HG03439 (cell line): ENCODE results near the gene MAGI2.
"Not testable (repeated sequence)": the region's sequence is repeated elsewhere in the genome, so short reads cannot be mapped to it uniquely, and the experiment has no call there.

Experiments
- ATAC-seq: cut with Tn5 transposase; IDR thresholded peaks from one replicate; pipeline ENCODE4 v1.9.1; 2021; ENCODE audit warnings: mild to moderate bottlenecking, moderate library complexity; ENCODE audit not compliant: unreplicated experiment

MAGI2 gene

DNA sequence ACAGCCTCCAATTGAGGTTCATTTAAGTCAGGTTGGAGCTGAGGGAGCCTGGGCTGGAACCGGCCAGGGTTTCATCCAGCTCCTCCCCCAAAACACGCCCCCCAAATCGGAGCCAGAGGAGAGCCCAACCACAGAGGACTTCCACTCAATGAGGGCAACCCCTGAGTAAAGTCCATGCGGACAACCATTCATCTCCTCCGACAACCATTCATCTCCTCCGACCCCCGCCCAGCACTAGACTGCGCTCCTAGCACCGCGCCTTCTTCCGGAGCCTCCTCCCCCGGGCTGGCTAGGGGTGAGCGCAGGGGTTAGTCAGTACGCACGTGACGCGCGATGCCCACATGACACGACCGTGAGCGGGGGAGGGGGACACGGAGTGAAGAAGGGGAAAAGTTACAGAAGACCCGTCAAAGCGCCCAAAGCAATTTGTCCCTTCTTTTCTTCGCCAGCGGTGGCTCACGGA is 1.4 kb downstream of the MAGI2 start:
- no peak for ATAC-seq

DNA sequence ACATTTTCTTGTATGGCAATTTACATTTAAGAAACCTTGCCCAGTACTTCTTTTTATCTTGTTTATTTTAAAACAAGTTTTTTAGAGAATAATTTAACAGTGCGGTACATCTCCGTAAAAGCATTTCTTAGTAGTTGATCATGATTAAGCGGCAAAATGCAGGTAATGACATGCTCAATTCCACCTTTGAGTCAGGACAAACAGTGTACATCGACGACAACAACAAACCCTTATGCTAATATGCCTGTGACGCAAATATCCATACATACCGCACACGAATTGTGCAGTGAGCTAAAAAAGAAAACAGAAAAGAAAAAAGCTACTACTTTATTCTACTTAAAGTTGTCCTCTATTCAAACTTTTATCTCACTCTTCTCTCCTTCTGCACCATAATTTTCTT is 1.9 kb downstream of the MAGI2 start:
- no peak for ATAC-seq

DNA sequence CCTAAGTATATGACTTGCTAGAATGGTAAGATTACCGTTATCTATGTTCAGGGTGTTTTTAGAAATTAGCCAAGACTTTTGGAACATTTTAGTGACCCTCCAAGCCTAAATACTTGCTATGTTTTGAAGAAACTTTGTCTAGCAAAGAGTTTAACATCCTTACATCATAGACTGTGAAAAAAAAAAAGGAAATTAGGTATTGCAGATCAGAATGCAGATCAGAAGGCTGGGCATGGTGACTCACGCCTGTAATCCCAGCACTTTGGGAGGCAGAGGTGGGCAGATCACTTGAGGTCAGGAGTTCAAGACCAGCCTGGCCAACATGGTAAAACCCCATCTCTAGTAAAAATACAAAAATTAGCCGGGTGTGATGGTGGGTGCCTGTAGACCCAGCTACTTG is 10.7 kb downstream of the MAGI2 start:
- not testable (repeated sequence) for ATAC-seq

DNA sequence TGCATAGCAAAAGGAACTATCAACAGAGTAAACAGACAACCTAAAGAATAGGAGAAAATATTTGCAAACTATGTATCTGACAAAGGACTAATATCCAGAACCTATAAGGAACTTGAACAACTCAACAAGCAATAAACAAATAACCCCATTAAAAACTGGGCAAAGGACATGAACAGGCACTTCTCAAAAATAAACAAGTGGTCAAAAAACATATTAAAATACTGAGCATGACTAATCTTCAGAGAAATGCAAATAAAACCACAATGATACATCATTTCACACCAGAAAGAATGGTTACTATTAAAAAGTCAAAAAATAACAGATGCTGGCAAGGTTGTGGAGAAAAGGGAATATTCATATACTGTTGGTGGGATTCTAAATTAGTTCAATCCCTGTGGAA is 17.1 kb downstream of the MAGI2 start:
- no peak for ATAC-seq

DNA sequence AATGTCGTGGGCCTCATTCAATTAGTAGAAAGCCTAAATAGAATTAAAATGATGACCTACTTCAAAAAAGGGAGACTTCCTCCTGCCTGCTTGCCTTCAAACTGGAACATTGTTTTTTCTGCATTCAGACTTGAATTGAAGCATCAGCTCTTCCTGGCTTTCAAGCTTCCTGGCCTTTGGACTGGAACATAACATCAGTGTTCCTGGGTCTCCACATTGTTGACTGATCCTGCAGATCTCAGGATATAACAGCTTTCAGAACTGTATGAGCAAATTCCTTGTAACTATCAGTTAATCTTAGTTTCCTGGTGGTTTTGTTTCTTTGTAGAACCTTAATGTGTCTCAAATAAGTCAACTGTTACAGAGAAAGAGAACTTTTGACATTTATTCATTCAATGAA is 18.6 kb downstream of the MAGI2 start:
- no peak for ATAC-seq

DNA sequence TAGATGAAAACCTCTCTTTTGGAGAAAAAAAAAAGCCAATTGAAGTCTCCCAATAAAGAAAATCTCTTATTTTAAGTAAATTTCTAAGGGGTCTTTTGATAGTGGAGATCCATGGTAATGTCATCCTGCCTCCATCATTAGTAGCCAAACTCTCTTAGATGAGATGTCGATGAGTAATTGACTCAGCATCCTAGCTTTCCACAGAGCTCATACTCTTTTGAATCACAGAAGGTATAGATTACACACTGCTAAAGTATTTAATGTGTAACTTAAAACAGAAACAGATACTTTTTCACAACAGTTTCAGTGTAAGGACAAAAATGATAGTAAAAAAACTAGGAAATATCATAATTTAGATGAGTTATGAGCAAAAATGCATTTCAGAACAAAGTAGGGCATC is 19.4 kb downstream of the MAGI2 start:
- no peak for ATAC-seq

DNA sequence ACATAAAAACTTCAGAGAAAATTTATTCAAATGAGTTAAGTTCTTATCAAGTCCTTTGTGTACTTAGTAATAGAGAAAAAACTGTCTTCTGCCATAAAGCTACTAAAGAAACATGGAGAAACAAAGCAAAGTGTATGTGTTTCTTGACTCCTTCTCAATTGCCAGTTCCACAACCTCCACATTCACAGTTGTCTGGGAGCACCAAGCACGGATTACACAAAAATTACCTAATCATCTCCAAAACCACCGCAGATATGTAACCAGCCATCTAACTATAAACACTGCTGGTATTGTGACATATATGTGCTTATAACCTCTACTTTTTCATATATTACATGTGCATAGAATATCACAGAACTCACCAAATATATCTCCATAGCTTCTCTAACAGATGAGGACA is 23.1 kb downstream of the MAGI2 start:
- ATAC-seq = no peak

DNA sequence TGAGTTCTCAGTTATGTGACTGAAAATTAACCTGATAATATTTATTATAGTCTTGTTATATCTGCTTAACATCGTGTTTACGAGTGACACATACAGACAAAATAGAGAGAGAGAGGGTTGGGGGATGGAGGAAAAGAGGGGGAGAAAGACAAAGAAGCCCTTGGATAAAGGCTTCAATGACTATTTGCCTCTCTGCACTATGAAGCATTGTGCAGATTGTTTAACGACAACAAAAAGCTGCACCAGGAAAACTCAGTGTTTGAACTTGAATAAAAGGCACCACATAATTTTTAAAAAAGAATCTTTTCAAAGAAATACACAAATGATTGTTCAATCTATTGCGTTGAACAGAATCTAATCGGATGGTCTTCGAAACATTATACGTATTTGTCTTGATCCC is 27.8 kb downstream of the MAGI2 start:
- ATAC-seq = no peak

DNA sequence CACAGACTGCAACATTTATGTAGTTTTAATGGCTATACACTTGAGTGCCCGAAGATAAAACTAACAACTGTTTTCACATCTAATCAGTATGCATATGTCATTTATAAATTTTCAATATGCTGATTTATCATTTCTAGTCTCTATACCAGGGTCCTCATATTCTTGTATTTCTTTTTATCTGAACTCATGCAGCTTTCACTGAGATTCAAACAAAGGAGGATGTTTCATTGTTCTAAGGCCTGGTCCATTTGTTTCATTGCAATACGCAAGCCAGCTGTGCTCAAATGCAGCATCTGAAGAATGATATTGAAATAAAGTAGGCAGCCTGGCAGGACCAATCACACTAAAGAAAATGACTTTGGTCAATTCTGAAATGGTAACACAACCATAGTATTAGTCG is 31.7 kb downstream of the MAGI2 start:
- ATAC-seq = no peak

DNA sequence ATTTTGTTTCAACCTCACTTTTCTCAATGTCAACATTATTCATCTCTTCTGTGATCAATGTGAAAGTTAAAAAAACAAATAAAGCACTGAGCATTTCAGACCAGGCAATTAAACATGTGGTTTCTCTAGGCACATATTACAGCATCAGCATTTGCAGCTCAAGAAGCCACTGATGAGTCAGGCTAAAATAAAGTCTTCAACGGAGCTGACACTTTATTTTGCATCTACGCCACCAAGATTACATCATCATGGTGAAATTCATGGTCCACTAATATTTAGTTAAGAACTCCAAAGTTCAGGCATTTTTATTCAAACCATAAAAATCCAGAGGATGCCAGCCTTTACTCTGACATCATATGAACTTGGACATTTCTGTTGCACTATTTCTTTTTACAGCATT is 33.0 kb downstream of the MAGI2 start:
- ATAC-seq = no peak

DNA sequence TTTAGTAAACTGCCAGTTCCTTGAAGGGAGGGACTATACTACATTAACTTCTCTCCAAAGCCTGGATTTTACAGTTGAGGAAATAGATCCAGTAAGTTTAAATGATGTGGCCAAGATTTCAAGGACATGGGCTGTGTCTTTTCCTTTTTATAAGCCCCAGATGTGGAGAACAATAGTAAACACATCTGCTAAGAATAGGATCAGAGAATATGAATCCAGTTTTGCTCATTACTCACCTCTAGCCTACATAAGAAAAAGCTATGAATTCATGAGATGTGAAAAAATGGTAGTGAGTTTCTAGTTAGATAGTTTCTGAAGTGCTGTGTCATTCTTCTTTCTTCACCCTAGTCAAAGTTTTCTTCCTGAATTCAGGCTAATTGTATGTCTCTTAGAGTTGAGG is 38.6 kb downstream of the MAGI2 start:
- no peak for ATAC-seq

DNA sequence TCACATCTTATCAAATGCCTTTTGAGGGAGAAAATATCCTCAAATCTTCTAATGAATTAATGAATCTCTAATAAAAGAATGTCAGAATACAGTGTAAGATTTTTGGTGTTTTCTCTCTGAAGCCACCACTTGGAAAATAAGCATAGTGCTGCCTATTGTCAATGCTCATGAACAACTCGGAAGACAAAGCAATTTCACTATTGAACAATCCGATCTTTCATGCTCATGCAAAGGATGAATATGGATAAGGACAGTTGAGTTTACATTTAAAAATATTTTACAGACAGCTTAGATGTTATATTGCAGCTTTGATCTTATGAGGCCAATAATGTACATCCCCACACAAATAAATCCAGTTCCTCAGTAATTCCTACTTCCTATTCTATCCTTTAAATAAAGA is 40.6 kb downstream of the MAGI2 start:
- ATAC-seq = no peak

DNA sequence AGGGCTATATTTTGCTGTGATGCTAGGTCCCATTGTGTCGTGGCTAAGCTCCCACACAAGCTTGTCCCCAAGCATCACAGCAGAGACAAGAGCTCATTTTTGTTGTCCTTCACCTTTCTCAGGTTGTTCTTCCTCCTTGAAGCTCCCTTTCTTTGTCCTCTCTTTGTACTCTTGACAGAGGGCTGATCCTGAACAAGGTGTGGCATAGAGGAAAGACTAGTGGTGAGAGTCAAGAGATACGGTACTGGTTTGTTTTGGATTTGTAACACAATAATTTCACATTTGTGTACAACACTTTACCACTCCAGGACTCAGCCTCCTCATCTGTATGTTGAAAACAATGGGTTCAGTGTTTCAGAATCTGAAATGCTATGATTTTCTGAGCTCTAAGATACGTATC is 41.0 kb downstream of the MAGI2 start:
- no peak for ATAC-seq

DNA sequence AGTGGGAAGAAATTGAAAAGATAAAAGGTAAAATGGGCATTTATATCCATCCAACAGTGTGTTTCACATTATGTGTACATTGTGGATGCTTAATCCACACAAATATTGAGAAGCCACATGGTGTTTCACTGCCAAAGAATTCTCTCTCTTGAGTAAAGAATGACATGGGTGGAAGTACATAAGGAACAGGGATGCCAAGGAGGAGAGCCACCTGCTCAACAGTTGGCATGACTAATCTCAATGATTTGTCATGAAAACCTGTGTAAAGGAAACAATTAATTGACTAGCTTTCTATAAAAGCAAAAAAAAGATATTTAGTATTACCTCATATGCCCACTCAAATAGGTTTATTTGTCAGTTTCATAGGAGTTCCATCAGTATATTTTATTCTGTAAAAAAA is 43.1 kb downstream of the MAGI2 start:
- no peak for ATAC-seq

DNA sequence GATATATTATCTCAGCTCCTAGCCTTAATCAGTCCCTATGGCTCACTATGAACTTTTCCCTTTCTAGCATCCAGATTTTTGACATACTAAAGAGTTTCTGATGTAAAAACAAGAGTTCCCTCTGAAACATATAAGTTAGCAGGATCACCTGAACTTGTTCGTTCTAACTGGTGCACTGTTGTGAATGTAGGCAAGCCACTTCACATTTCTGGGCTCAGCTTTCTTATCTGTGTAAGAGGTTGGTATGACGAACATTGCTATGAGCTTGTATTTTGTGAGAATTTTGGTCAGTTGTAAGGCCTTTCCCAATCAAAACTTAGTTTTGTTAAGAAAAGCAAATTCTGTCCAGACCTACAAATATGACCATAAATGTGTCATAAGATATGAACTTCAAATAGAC is 46.1 kb downstream of the MAGI2 start:
- no peak for ATAC-seq

DNA sequence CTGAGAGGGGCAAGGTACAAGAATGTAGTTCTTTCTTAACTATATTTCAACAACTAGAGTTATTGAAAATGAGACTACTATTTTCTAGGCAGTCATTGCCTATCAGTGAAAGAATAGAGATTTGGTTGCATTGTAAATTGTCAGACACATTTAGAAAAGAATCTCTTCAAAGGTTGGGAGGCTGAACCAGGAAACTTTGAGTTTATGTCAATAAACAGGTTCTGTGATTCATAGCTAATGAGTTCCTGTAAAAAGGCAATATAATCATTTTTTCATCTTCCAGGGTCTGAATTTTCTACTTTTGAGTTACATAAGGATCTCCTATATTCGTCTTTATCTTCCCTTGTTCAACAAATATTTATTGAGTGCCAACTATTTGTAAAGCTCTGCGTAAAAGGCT is 47.1 kb downstream of the MAGI2 start:
- no peak for ATAC-seq

DNA sequence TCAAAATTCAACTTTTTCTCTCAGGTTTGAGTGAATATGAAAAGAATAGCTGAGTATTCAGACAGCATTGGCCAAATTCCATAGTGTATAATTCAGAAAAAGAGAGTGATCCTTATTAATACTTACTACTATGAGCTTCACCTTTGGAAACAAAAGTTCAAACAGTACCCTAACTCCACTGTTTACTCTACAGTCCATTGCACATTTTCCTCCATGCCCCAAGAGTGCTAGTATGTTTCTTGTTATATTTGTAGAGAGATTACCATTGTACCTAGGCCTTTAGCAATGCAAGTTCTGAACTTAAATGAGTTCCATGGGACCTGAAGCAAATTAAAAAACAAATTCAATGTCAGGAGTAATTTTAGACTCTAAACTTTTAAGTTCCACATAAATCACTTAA is 48.1 kb downstream of the MAGI2 start:
- no peak for ATAC-seq

DNA sequence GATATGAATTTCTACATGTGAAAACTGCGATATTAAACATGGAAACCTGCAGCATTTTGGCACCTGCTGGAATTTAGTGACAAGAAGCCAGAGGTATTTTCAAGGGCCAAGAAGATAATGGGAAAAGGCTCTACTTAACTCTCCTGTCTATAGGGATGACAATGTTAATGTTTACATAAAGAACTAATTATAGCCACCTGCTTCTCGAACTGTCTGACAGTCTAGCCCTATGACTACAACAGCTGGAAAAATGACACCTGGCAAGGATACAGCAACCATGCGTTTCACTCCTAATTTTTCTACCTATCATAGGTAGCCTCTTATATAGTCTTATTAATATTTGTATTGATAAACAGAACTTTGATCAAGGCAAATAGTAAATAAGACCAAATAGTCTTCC is 49.6 kb downstream of the MAGI2 start:
- ATAC-seq = no peak

DNA sequence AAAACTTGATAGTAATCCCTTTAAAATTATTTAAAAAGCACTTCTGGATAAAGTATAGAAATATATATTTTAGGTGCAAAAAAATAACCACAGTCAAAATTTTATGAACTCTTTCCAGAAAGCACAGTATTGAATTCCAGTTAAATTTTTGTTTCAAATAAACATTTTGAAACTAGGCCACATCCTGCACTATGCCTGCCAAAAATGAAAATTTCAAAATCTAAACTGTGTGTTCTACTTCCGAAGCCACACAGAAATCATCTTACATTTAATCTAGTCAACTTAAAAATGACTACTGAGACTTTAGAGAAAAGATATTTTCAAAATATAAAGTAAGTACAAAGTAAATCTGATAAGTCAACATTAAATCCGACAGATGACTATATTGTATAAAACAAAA is 50.0 kb downstream of the MAGI2 start:
- ATAC-seq = no peak

DNA sequence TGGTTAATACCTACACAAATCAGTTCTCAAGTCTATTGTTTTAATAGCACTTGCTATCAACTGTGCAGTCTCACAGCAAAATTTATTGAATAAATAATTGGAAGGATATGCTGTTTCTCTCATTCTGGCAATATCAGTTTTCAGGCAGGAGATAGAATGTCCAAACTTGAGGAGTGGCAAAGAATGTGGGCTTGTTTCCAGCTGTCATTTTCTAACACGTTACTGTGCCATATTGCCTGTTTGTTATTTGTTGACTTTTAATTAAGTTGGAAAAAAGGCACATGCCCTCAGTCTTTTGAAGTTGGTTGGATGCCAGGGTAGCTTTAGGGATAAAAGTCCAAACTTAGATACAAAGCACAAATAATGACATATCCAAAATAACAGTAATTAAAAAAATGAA is 52.2 kb downstream of the MAGI2 start:
- ATAC-seq = no peak

DNA sequence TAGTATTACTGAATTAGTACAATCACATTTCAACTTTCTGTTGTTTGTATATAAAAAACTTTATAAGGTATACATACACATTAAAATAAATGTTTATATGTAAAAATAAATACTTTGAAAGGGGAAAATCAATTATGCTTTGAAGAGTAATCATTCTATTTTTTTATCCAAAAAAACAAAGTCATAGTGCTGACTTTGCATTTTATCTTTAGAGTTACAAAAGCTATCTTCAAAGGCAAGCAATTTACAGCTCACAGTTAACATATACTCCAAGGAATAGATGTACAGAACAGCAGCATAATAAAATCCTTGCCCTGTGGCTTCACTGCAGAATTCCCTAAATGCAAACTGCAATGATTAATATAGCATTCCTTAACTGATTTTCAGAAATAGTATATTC is 53.2 kb downstream of the MAGI2 start:
- no peak for ATAC-seq

DNA sequence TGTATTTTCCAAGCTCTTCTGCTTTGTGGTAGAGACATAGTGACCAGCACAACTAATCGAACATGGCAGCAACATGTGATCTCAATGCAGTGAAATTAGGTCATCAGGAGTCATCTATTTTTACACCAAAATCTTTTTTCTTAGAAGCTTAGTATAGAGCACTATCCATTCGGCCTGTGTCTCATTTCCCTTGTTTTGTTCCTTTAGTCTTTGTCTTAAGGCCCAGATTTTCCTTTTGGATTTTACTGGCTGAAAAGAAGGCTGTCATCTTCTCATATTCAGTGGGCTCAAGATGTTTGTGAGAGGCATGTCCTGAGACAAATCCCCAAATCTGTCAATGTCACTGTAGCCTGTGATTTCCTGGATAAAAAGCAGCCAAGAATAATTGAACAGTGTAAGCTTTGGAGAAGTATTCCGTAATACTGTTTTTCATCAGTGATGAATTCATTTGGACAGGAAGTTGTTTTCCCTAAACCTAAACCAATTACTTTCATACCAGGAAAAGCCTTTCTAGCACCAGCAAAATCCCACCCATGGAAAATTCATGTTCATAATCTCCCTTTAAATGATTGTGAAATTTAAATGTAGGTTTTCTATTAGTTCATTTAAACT is 55.2 kb downstream of the MAGI2 start:
- ATAC-seq = no peak

DNA sequence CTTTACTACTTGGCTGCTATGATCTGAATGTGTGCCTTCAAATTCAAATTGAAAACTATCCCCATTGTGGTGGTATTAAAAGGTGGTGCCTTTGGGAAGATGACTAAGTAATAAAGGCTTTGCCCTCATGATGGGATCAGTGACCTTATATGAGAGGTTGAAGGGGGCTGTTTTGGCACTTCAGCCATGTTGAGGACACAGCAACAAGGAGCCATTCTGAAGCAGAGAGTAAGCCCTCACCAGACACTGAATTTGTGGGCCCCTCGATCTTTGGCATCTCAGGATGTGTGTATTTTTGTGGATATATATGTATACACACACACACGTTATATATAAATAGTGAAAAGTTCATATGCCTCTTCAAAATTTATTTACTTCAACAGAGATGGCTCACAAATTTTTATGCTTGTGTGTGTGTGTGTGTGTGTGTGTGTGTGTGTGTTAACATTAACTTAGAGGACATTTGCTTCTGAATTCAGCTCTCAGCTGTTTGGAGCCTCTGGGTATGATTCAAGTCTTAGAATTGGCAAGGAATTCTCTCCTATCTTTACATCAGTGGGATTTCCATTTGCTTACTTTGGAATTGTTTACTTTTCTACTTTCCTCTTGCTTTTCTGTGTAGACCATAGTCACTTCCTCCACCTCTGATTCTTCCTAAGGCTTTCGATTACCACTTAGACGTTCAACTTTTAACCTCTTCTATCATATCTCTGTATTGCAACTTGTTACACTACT is 66.6 kb downstream of the MAGI2 start:
- ATAC-seq = no peak
